HEK293 (cell line): ENCODE measurements around the gene HMX2.

Source experiments
- CTCF ChIA-PET: fragments of 350-600 bp; formaldehyde crosslinking; extraction: SDS; loops from one replicate; lab custom pipeline; 2021; ENCODE audit warnings: antibody characterized with exemption; lab: Yijun Ruan, JAX
- POLR2A ChIA-PET: fragments of 300-600 bp; formaldehyde crosslinking; extraction: SDS; loops from one replicate; lab custom pipeline; 2020; ENCODE audit warnings: antibody characterized with exemption, inconsistent platforms; lab: Yijun Ruan, JAX
- H3K27ac ChIP-seq: fragments of 200-500 bp; sonication (Bioruptor generic); 2 replicates; pipeline ENCODE4 v1.5.1; 2014; ENCODE audit warnings: low read depth, low read length, control low read depth, inconsistent platforms; ENCODE audit errors: extremely low read depth
- H3K36me3 ChIP-seq, 2 experiments: fragments of 200-500 bp in 1 of 2; sonication (Bioruptor generic) in 1 of 2; 1 replicate in 1 of 2; 2 replicates in 1 of 2; pipeline ENCODE4 v1.5.1; 2014 to 2017; ENCODE audit warnings: inconsistent platforms in 2 of 2, low read length in 2 of 2; ENCODE audit not compliant: control insufficient read depth in 2 of 2, insufficient read depth in 1 of 2
- H3K4me1 ChIP-seq: fragments of 200-500 bp; sonication (Bioruptor generic); 2 replicates; pipeline ENCODE4 v1.5.1; 2014; ENCODE audit warnings: mild to moderate bottlenecking, low read length, inconsistent platforms; ENCODE audit not compliant: control insufficient read depth, insufficient read depth
- H3K4me3 ChIP-seq: 2 replicates; pipeline ENCODE4 v1.5.1; 2011; ENCODE audit warnings: low read depth, mild to moderate bottlenecking, control low read depth, low read length, moderate library complexity
- H3K9me3 ChIP-seq: fragments of 200-500 bp; sonication (Bioruptor generic); 2 replicates; pipeline ENCODE4 v1.5.1; 2014; ENCODE audit warnings: low read depth, low read length, inconsistent platforms; ENCODE audit not compliant: control insufficient read depth, insufficient read depth
- BCL11A ChIP-seq: fragments of 450-650 bp; formaldehyde crosslinking; IDR thresholded peaks from 2 replicates; pipeline ENCODE4 v1.5.1; 2016; ENCODE audit warnings: low read depth, missing biosample characterization, missing genetic modification characterization
- GLI2 ChIP-seq: fragments of 450-650 bp; formaldehyde crosslinking; IDR thresholded peaks from 2 replicates; pipeline ENCODE4; 2017; ENCODE audit warnings: missing biosample characterization, missing genetic modification characterization, low read depth, borderline replicate concordance
- GLI4 ChIP-seq: fragments of 450-650 bp; formaldehyde crosslinking; IDR thresholded peaks from 2 replicates; pipeline ENCODE4 v1.5.1; 2016; ENCODE audit warnings: missing biosample characterization, missing genetic modification characterization
- HOXD13 ChIP-seq: sonication (generic); formaldehyde crosslinking; IDR thresholded peaks from 2 replicates; pipeline ENCODE4 v1.8.0; 2022; ENCODE audit warnings: missing genetic modification reagents, borderline replicate concordance
- KLF16 ChIP-seq: fragments of 450-650 bp; formaldehyde crosslinking; IDR thresholded peaks from 2 replicates; pipeline ENCODE4 v1.5.1; 2017; ENCODE audit warnings: missing biosample characterization, missing genetic modification characterization
- KLF17 ChIP-seq: fragments of 450-650 bp; formaldehyde crosslinking; IDR thresholded peaks from 2 replicates; pipeline ENCODE4 v1.5.1; 2016; ENCODE audit warnings: missing biosample characterization, missing genetic modification characterization
- KLF7 ChIP-seq: fragments of 450-650 bp; formaldehyde crosslinking; IDR thresholded peaks from 2 replicates; pipeline ENCODE4 v1.5.1; 2016; ENCODE audit warnings: missing biosample characterization, missing genetic modification characterization, borderline replicate concordance
- ZBTB1 ChIP-seq: fragments of 450-650 bp; formaldehyde crosslinking; IDR thresholded peaks from 2 replicates; pipeline ENCODE4 v1.5.1; 2016; ENCODE audit warnings: missing biosample characterization, missing genetic modification characterization
- ZNF112 ChIP-seq: fragments of 450-650 bp; formaldehyde crosslinking; IDR thresholded peaks from 2 replicates; pipeline ENCODE4 v1.5.0; 2017; ENCODE audit warnings: missing biosample characterization, missing genetic modification characterization
- ZNF133 ChIP-seq: fragments of 450-650 bp; formaldehyde crosslinking; IDR thresholded peaks from 2 replicates; pipeline ENCODE4 v1.5.1; 2016; ENCODE audit warnings: missing biosample characterization, missing genetic modification characterization
- ZNF138 ChIP-seq: fragments of 450-650 bp; formaldehyde crosslinking; IDR thresholded peaks from 2 replicates; pipeline ENCODE4 v1.5.1; 2016; ENCODE audit warnings: missing biosample characterization, missing genetic modification characterization, borderline replicate concordance
- ZNF302 ChIP-seq: fragments of 450-650 bp; formaldehyde crosslinking; IDR thresholded peaks from 2 replicates; pipeline ENCODE4 v1.5.1; 2016; ENCODE audit warnings: missing biosample characterization, missing genetic modification characterization, low read depth
- ZNF350 ChIP-seq: fragments of 450-650 bp; formaldehyde crosslinking; IDR thresholded peaks from 2 replicates; pipeline ENCODE4 v1.5.0; 2017; ENCODE audit warnings: missing biosample characterization, mild to moderate bottlenecking, missing genetic modification characterization
- ZNF362 ChIP-seq: fragments of 450-650 bp; formaldehyde crosslinking; IDR thresholded peaks from 2 replicates; pipeline ENCODE4 v1.5.1; 2016; ENCODE audit warnings: missing biosample characterization, missing genetic modification characterization
- ZNF426 ChIP-seq: fragments of 450-650 bp; formaldehyde crosslinking; IDR thresholded peaks from 2 replicates; pipeline ENCODE4 v1.5.1; 2017; ENCODE audit warnings: missing biosample characterization, missing genetic modification characterization, mild to moderate bottlenecking, inconsistent platforms, moderate library complexity
- ZNF433 ChIP-seq: fragments of 450-650 bp; formaldehyde crosslinking; IDR thresholded peaks from 2 replicates; pipeline ENCODE4 v1.5.1; 2016; ENCODE audit warnings: missing biosample characterization, missing genetic modification characterization, low read depth
- ZNF544 ChIP-seq: fragments of 450-650 bp; formaldehyde crosslinking; IDR thresholded peaks from 2 replicates; pipeline ENCODE4 v1.5.0; 2017; ENCODE audit warnings: missing biosample characterization, missing genetic modification characterization
- ZNF560 ChIP-seq: fragments of 450-650 bp; formaldehyde crosslinking; IDR thresholded peaks from 2 replicates; pipeline ENCODE4 v1.5.1; 2017; ENCODE audit warnings: missing biosample characterization, missing genetic modification characterization, borderline replicate concordance
- ZNF571 ChIP-seq: fragments of 450-650 bp; formaldehyde crosslinking; IDR thresholded peaks from 2 replicates; pipeline ENCODE4 v1.5.0; 2017; ENCODE audit warnings: missing biosample characterization, missing genetic modification characterization
- ZNF626 ChIP-seq: fragments of 450-650 bp; sonication (Bioruptor Pico); formaldehyde crosslinking; IDR thresholded peaks from 2 replicates; pipeline ENCODE4 v1.5.1; 2018; ENCODE audit warnings: missing biosample characterization, missing genetic modification characterization, inconsistent platforms
- ZNF670 ChIP-seq: fragments of 450-650 bp; formaldehyde crosslinking; IDR thresholded peaks from 2 replicates; pipeline ENCODE4 v1.5.1; 2016; ENCODE audit warnings: missing biosample characterization, missing genetic modification characterization, low read depth
- ZNF677 ChIP-seq: fragments of 450-650 bp; IDR thresholded peaks from 2 replicates; pipeline ENCODE4 v1.5.0; 2018; ENCODE audit warnings: missing biosample characterization, mild to moderate bottlenecking, missing genetic modification characterization, moderate library complexity
- ZSCAN30 ChIP-seq: fragments of 450-650 bp; IDR thresholded peaks from 2 replicates; pipeline ENCODE4 v1.5.1; 2018; ENCODE audit warnings: missing biosample characterization, mild to moderate bottlenecking, missing genetic modification characterization, moderate library complexity
- ZSCAN4 ChIP-seq: fragments of 450-650 bp; formaldehyde crosslinking; IDR thresholded peaks from 2 replicates; pipeline ENCODE4 v1.5.1; 2017; ENCODE audit warnings: missing biosample characterization, missing genetic modification characterization
- TF ChIP-seq, protein P1 (sequence below): fragments of 450-650 bp; formaldehyde crosslinking; IDR thresholded peaks from 2 replicates; pipeline ENCODE4 v1.5.1; 2016; ENCODE audit warnings: missing biosample characterization, missing genetic modification characterization
- TF ChIP-seq, protein P2 (sequence below): fragments of 450-650 bp; formaldehyde crosslinking; IDR thresholded peaks from 2 replicates; pipeline ENCODE4 v1.5.1; 2017; ENCODE audit warnings: missing biosample characterization, missing genetic modification characterization
- TF ChIP-seq, protein P3 (sequence below): fragments of 450-650 bp; formaldehyde crosslinking; optimal IDR thresholded peaks from 2 replicates; pipeline ENCODE3; 2016; ENCODE audit warnings: missing biosample characterization, mild to moderate bottlenecking, missing genetic modification characterization

The HMX2 gene

GRCh38 chr10:123117644-123118417, 30.1 kb upstream of the HMX2 start:
- H3K4me3 ChIP-seq, result no peak overlapping the region
- TF ChIP-seq ZNF133 (tag by site-specific recombination), result no peak
- TF ChIP-seq, protein P1, sequence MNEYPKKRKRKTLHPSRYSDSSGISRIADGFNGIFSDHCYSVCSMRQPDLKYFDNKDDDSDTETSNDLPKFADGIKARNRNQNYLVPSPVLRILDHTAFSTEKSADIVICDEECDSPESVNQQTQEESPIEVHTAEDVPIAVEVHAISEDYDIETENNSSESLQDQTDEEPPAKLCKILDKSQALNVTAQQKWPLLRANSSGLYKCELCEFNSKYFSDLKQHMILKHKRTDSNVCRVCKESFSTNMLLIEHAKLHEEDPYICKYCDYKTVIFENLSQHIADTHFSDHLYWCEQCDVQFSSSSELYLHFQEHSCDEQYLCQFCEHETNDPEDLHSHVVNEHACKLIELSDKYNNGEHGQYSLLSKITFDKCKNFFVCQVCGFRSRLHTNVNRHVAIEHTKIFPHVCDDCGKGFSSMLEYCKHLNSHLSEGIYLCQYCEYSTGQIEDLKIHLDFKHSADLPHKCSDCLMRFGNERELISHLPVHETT (tag by site-specific recombination), result no peak
- no peak for TF ChIP-seq ZSCAN30 (tag by site-specific recombination)
- no peak for TF ChIP-seq ZNF677 (tag by site-specific recombination)
- no peak for TF ChIP-seq ZNF362 (tag by site-specific recombination)
- no peak for TF ChIP-seq ZNF112
- TF ChIP-seq BCL11A (tag by site-specific recombination), result no peak
- no peak for TF ChIP-seq ZNF560 (tag by site-specific recombination)
- TF ChIP-seq ZNF350 (tag by site-specific recombination), result no peak
- TF ChIP-seq ZNF302 (tag by site-specific recombination), result no peak
- TF ChIP-seq GLI4 (tag by site-specific recombination), result no peak
- TF ChIP-seq ZNF626 (tag by site-specific recombination), result no peak
- TF ChIP-seq ZNF544 (tag by site-specific recombination), result no peak
- TF ChIP-seq ZNF433 (tag by site-specific recombination), result no peak
- TF ChIP-seq, protein P2, sequence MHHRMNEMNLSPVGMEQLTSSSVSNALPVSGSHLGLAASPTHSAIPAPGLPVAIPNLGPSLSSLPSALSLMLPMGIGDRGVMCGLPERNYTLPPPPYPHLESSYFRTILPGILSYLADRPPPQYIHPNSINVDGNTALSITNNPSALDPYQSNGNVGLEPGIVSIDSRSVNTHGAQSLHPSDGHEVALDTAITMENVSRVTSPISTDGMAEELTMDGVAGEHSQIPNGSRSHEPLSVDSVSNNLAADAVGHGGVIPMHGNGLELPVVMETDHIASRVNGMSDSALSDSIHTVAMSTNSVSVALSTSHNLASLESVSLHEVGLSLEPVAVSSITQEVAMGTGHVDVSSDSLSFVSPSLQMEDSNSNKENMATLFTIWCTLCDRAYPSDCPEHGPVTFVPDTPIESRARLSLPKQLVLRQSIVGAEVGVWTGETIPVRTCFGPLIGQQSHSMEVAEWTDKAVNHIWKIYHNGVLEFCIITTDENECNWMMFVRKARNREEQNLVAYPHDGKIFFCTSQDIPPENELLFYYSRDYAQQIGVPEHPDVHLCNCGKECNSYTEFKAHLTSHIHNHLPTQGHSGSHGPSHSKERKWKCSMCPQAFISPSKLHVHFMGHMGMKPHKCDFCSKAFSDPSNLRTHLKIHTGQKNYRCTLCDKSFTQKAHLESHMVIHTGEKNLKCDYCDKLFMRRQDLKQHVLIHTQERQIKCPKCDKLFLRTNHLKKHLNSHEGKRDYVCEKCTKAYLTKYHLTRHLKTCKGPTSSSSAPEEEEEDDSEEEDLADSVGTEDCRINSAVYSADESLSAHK (tag by site-specific recombination), result no peak
- no peaks in the 10 kb centered on the region for H3K36me3 ChIP-seq
- CTCF ChIA-PET, result no interaction called here
- no peaks in the 10 kb centered on the region for H3K4me1 ChIP-seq
- POLR2A ChIA-PET, result no interaction called here
- no peak overlapping the region for H3K27ac ChIP-seq
- no peaks in the 10 kb centered on the region for H3K9me3 ChIP-seq

GRCh38 chr10:123119081-123119480, 28.9 kb upstream of the HMX2 start:
- H3K27ac ChIP-seq, result no peak overlapping the region
- H3K4me1 ChIP-seq, result no peaks in the 10 kb centered on the region
- ChIA-PET CTCF (no interaction called here), POLR2A (no interaction called here)
- no peaks in the 10 kb centered on the region for H3K36me3 ChIP-seq
- no peak overlapping the region for H3K4me3 ChIP-seq
- H3K9me3 ChIP-seq, result no peaks in the 10 kb centered on the region
- no peak for TF ChIP-seq ZNF571 (tag by site-specific recombination)
- no peak for TF ChIP-seq KLF7
- TF ChIP-seq KLF16 (tag by site-specific recombination), result no peak
- TF ChIP-seq ZBTB1 (tag by site-specific recombination), result no peak
- TF ChIP-seq KLF17 (tag by site-specific recombination), result no peak
- no peak for TF ChIP-seq ZSCAN4 (tag by site-specific recombination)
- no peak for TF ChIP-seq HOXD13 (CRISPR knock-in tag)
- TF ChIP-seq GLI2 (tag by site-specific recombination), result no peak
- TF ChIP-seq ZNF138 (tag by site-specific recombination), result no peak
- TF ChIP-seq, protein P3, sequence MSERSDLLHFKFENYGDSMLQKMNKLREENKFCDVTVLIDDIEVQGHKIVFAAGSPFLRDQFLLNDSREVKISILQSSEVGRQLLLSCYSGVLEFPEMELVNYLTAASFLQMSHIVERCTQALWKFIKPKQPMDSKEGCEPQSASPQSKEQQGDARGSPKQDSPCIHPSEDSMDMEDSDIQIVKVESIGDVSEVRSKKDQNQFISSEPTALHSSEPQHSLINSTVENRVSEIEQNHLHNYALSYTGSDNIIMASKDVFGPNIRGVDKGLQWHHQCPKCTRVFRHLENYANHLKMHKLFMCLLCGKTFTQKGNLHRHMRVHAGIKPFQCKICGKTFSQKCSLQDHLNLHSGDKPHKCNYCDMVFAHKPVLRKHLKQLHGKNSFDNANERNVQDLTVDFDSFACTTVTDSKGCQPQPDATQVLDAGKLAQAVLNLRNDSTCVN (tag by site-specific recombination), result no peak
- TF ChIP-seq ZNF350 (tag by site-specific recombination), result no peak
- TF ChIP-seq ZNF670 (tag by site-specific recombination), result no peak
- no peak for TF ChIP-seq ZNF426 (tag by site-specific recombination)
